ENCODE results near the gene CLIC4. TPM values are rescaled to one million over a fixed set of nuclear protein-coding genes. Genes with fewer than 3 reads are reported as not detected.
A peak's percentile ranks its signal among the peaks of the same experiment; 100 is the strongest.

The CLIC4 gene
- total and polyA plus RNA-seq, 4 donors: 15.0 to 40.7 (median 28.4) TPM

- Histone ChIP-seq H3K9ac (ENCODE audit: low read depth in 1 of 2, low read length in 2 of 2) (no peak overlapping the region), H3K9me3 (ENCODE audit: control insufficient read depth in 4 of 4, low read length in 3 of 4) (no peaks in the 10 kb centered on the region), H3K36me3 (ENCODE audit: control insufficient read depth in 4 of 4, insufficient read depth in 3 of 4, low read depth in 1 of 4, low read length in 3 of 4) (no peaks in the 10 kb centered on the region), H3K4me1 (ENCODE audit: control insufficient read depth in 4 of 4, insufficient read depth in 4 of 4, low read length in 3 of 4) (no peaks in the 10 kb centered on the region), H3K27me3 (ENCODE audit: control insufficient read depth in 4 of 4, insufficient read depth in 4 of 4, low read length in 3 of 4) (peaks cover 0 to 2% (median 0%) of the 10 kb centered on the region in 4 donors), H3K4me3 (ENCODE audit: low read depth in 1 of 3, low read length in 3 of 3) (no peak overlapping the region), H3K27ac (ENCODE audit: low read depth in 1 of 2, low read length in 2 of 2) (no peak overlapping the region)
- WGBS: 93% methylated on average over 1 of the region's 1 CpG
- TF ChIP-seq NR2F2 (IDR thresholded peaks at IDR 0.05) (no peak), GABPA (IDR thresholded peaks at IDR 0.05 in 1 of 2, conservative IDR thresholded peaks at IDR 0.05 in 1 of 2) (no peak), FOXA1 (IDR thresholded peaks at IDR 0.05) (no peak), SP1 (IDR thresholded peaks at IDR 0.05) (no peak), YY1 (IDR thresholded peaks at IDR 0.05) (no peak)
- TF ChIP-seq, protein P1, sequence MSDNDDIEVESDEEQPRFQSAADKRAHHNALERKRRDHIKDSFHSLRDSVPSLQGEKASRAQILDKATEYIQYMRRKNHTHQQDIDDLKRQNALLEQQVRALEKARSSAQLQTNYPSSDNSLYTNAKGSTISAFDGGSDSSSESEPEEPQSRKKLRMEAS (IDR thresholded peaks at IDR 0.05): no peak
- no peak for DNase-seq (ENCODE audit: low spot score)
These were observed 113.0 kb downstream of the CLIC4 start for GRCh38 chr1:24858277-24858676.

GRCh38 chr1:24859063-24860010, 114.1 kb downstream of the CLIC4 start:
- WGBS: 78% methylated on average over 10 of the region's 10 CpGs
- no peaks in the 10 kb centered on the region for H3K4me1 ChIP-seq (ENCODE audit: control insufficient read depth in 4 of 4, insufficient read depth in 4 of 4, low read length in 3 of 4)
- DNase-seq (ENCODE audit: low spot score): no peak
- H3K27ac ChIP-seq (ENCODE audit: low read depth in 1 of 2, low read length in 2 of 2): no peak overlapping the region
- H3K36me3 ChIP-seq (ENCODE audit: control insufficient read depth in 4 of 4, insufficient read depth in 3 of 4, low read depth in 1 of 4, low read length in 3 of 4): no peaks in the 10 kb centered on the region
- TF ChIP-seq HNF4A (conservative IDR thresholded peaks at IDR 0.05) (peak in 1 of 2 donors; percentile 23), FOXA1 (IDR thresholded peaks at IDR 0.05) (no peak), RXRA (IDR thresholded peaks at IDR 0.05) (peak in 1 of 2 donors; percentile 23), NR2F2 (IDR thresholded peaks at IDR 0.05) (no peak), HNF4G (IDR thresholded peaks at IDR 0.05) (no peak), YY1 (IDR thresholded peaks at IDR 0.05) (no peak), EGR1 (IDR thresholded peaks at IDR 0.05; ENCODE audit: low read depth in 2 of 2) (no peak), TAF1 (conservative IDR thresholded peaks at IDR 0.05) (no peak), ATF3 (IDR thresholded peaks at IDR 0.05) (no peak), GABPA (IDR thresholded peaks at IDR 0.05 in 1 of 2, conservative IDR thresholded peaks at IDR 0.05 in 1 of 2) (no peak), JUND (IDR thresholded peaks at IDR 0.05) (no peak), SP1 (IDR thresholded peaks at IDR 0.05) (no peak), FOXA2 (IDR thresholded peaks at IDR 0.05) (no peak), RAD21 (IDR thresholded peaks at IDR 0.05) (no peak), ZBTB33 (IDR thresholded peaks at IDR 0.05) (no peak)
- TF ChIP-seq, protein P1 (IDR thresholded peaks at IDR 0.05): no peak
- TF ChIP-seq, protein P2, sequence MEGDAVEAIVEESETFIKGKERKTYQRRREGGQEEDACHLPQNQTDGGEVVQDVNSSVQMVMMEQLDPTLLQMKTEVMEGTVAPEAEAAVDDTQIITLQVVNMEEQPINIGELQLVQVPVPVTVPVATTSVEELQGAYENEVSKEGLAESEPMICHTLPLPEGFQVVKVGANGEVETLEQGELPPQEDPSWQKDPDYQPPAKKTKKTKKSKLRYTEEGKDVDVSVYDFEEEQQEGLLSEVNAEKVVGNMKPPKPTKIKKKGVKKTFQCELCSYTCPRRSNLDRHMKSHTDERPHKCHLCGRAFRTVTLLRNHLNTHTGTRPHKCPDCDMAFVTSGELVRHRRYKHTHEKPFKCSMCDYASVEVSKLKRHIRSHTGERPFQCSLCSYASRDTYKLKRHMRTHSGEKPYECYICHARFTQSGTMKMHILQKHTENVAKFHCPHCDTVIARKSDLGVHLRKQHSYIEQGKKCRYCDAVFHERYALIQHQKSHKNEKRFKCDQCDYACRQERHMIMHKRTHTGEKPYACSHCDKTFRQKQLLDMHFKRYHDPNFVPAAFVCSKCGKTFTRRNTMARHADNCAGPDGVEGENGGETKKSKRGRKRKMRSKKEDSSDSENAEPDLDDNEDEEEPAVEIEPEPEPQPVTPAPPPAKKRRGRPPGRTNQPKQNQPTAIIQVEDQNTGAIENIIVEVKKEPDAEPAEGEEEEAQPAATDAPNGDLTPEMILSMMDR (IDR thresholded peaks at IDR 0.05; ENCODE audit: low read depth, low read length, missing input control): no peak
- H3K27me3 ChIP-seq (ENCODE audit: control insufficient read depth in 4 of 4, insufficient read depth in 4 of 4, low read length in 3 of 4): peaks cover 0 to 2% (median 0%) of the 10 kb centered on the region in 4 donors
- no peak overlapping the region for H3K9ac ChIP-seq (ENCODE audit: low read depth in 1 of 2, low read length in 2 of 2)
- H3K9me3 ChIP-seq (ENCODE audit: control insufficient read depth in 4 of 4, low read length in 3 of 4): no peaks in the 10 kb centered on the region
- no peak overlapping the region for H3K4me3 ChIP-seq (ENCODE audit: low read depth in 1 of 3, low read length in 3 of 3)
